ENCODE measurements around the gene ANKS1A. TPM values are rescaled to one million over a fixed set of nuclear protein-coding genes. Genes with fewer than 3 reads are reported as not detected.

Gene ANKS1A
- total RNA-seq, 1 experiment from 2014 or later, result 26.5 TPM

DNA sequence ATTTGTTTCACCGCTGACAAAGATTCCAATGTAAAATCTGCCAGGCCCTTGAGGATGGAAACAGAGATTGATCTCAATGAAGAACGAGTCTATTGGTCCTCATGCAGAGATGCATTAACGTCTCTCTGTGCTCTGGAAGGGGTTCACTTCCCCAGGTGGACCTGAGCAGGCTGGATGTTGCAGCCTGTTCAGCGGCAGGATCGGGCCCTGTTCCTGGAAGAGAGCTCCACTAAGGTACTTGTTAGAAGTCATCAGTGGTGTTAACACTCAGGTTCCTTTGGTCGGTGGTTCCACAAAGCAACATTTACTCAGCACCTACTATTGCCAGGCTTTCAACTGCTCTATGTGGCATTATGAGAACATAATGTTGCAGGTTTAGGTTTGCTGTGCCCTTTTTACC lies 144.6 kb downstream of the ANKS1A start:
- H3K36me3 Mint-ChIP-seq (ENCODE audit: insufficient read depth in 1 of 3, low read depth in 3 of 3), result peaks cover 0 to 5% (median 2%) of the 10 kb centered on the region in 3 experiments; a peak in 4 of 7 replicates
- Histone ChIP-seq H3K4ac (ENCODE audit: low read depth, low read length) (no peak overlapping the region), H3K23me2 (ENCODE audit: insufficient read length, low read depth, low read length, poor library complexity, severe bottlenecking) (no peaks in the 10 kb centered on the region), H4K5ac (ENCODE audit: insufficient read length, low read depth, low read length) (no peak overlapping the region), H2BK15ac (ENCODE audit: low read depth, low read length) (no peak overlapping the region), H2AFZ (ENCODE audit: low read length) (no peak overlapping the region), H4K91ac (ENCODE audit: insufficient read length, low read depth, low read length) (no peak overlapping the region), H3K79me2 (ENCODE audit: insufficient read depth, low read length) (no peaks in the 10 kb centered on the region), H3K9me3 (ENCODE audit: control insufficient read depth, low read depth, low read length) (no peaks in the 10 kb centered on the region), H3K79me1 (ENCODE audit: insufficient read depth, low read depth, low read length, poor library complexity, severe bottlenecking) (no peaks in the 10 kb centered on the region), H2BK20ac (ENCODE audit: low read depth, low read length, poor library complexity, severe bottlenecking) (no peak overlapping the region), H3T11ph (ENCODE audit: low read length) (no peak overlapping the region), H3K56ac (ENCODE audit: insufficient read length, low read depth, low read length) (no peak overlapping the region), H3K27me3 (ENCODE audit: insufficient read depth, low read length) (no peaks in the 10 kb centered on the region), H3K27ac (ENCODE audit: insufficient read length, low read depth, low read length) (no peak overlapping the region), H3K4me1 (ENCODE audit: insufficient read depth, low read length) (peaks cover 26% of the 10 kb centered on the region), H3K9ac (ENCODE audit: extremely low read depth, insufficient read length, low read length) (no peak overlapping the region), H2BK5ac (ENCODE audit: insufficient read length, low read length) (no peak overlapping the region), H2BK12ac (ENCODE audit: insufficient read length, low read depth, low read length) (no peak overlapping the region), H4K8ac (replicated peaks; ENCODE audit: insufficient read length, low read depth, low read length) (no peak overlapping the region), H3K14ac (ENCODE audit: insufficient read depth, low read length) (no peak overlapping the region), H3K23ac (ENCODE audit: insufficient read length, low read depth, low read length) (no peak overlapping the region), H3K4me2 (ENCODE audit: insufficient read depth, insufficient read length, low read length) (no peak overlapping the region), H2AK5ac (ENCODE audit: insufficient read length, low read length) (no peak overlapping the region), H3K18ac (ENCODE audit: insufficient read length, low read depth, low read length) (no peak overlapping the region), H4K20me1 (ENCODE audit: control insufficient read depth, insufficient read depth, insufficient read length) (no peaks in the 10 kb centered on the region), H2BK120ac (ENCODE audit: low read depth, low read length, poor library complexity, severe bottlenecking) (no peak overlapping the region)
- peak overlapping the region in 1 of 3 experiments; percentile 7; a peak in 1 of 7 replicates for H3K27ac Mint-ChIP-seq
- H3K27me3 Mint-ChIP-seq (ENCODE audit: low read depth), result no peaks in the 10 kb centered on the region
- DNase-seq, result peak; percentile 17
- no CpG with 5 or more reads among the region's 6 CpGs for WGBS (ENCODE audit: extremely low coverage, insufficient read length, low lambda C conversion rate)
- H3K4me3 Mint-ChIP-seq, result no peak overlapping the region
- H3K9me3 Mint-ChIP-seq, result no peaks in the 10 kb centered on the region
- TF ChIP-seq, protein P1, sequence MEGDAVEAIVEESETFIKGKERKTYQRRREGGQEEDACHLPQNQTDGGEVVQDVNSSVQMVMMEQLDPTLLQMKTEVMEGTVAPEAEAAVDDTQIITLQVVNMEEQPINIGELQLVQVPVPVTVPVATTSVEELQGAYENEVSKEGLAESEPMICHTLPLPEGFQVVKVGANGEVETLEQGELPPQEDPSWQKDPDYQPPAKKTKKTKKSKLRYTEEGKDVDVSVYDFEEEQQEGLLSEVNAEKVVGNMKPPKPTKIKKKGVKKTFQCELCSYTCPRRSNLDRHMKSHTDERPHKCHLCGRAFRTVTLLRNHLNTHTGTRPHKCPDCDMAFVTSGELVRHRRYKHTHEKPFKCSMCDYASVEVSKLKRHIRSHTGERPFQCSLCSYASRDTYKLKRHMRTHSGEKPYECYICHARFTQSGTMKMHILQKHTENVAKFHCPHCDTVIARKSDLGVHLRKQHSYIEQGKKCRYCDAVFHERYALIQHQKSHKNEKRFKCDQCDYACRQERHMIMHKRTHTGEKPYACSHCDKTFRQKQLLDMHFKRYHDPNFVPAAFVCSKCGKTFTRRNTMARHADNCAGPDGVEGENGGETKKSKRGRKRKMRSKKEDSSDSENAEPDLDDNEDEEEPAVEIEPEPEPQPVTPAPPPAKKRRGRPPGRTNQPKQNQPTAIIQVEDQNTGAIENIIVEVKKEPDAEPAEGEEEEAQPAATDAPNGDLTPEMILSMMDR (conservative IDR thresholded peaks at IDR 0.05), result no peak
- peaks cover 54 to 56% of the 10 kb centered on the region in 2 experiments for H3K4me1 Mint-ChIP-seq

Data from H9 (cell line).